ENCODE measurements around the gene VPS54.

Gene VPS54

GRCh38 chr2:63984606-63985359 lies 34.4 kb downstream of the VPS54 start:
- peak overlapping the region; percentile 88 for H3K27ac ChIP-seq
- no peak for TF ChIP-seq CTCF (conservative IDR thresholded peaks at IDR 0.05)

- H3K27ac ChIP-seq = peak overlapping the region; percentile 88
- no peak for TF ChIP-seq CTCF (conservative IDR thresholded peaks at IDR 0.05)
These were observed 35.1 kb downstream of the VPS54 start for GRCh38 chr2:63983986-63984605.

GRCh38 chr2:63982335-63982734 lies 36.9 kb downstream of the VPS54 start:
- TF ChIP-seq CTCF (conservative IDR thresholded peaks at IDR 0.05) = no peak
- H3K27ac ChIP-seq = peak overlapping the region; percentile 88

- TF ChIP-seq CTCF (conservative IDR thresholded peaks at IDR 0.05) = no peak
- peak overlapping the region; percentile 88 for H3K27ac ChIP-seq
These were observed 37.5 kb downstream of the VPS54 start for GRCh38 chr2:63981702-63982103.

- no peak for TF ChIP-seq CTCF (conservative IDR thresholded peaks at IDR 0.05)
- H3K27ac ChIP-seq = peak overlapping the region; percentile 88
These were observed 38.4 kb downstream of the VPS54 start for GRCh38 chr2:63980794-63981193.

GRCh38 chr2:63977904-63978303 lies 41.3 kb downstream of the VPS54 start:
- TF ChIP-seq CTCF (conservative IDR thresholded peaks at IDR 0.05) = no peak
- no peak overlapping the region for H3K27ac ChIP-seq

- no peak for TF ChIP-seq CTCF (conservative IDR thresholded peaks at IDR 0.05)
- H3K27ac ChIP-seq = no peak overlapping the region
These were observed 43.1 kb downstream of the VPS54 start for GRCh38 chr2:63976125-63976510.

All from VCaP (cell line).